ENCODE measurements around the gene NMRK1. TPM values are rescaled to one million over a fixed set of nuclear protein-coding genes. Genes with fewer than 3 reads are reported as not detected.

Gene NMRK1
- total and polyA plus RNA-seq, 2 of the 13 experiments (the other 11 are each of a cell fraction or from before 2014, with no cell fraction given) = 9.1 to 12.9 TPM

DNA sequence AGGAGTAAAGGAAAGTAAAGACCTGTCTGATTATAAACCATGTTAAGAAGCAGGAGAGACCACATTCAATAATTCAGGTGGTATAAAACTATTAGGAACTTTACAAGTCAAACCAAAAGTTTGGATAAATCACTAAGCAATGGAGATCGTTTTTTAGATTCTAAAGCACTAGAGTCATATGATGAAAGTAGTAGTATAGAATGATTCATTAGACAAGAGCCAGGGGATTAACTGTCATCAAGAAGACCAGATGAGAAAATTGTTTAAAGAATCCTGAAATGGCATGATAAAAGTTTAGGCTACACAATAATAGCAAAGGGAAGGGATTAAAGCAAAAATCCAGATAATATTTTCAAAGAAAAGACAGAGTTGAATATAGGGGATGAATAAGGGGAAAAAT lies 46.9 kb downstream of the NMRK1 start:
- Histone ChIP-seq H3K9ac (ENCODE audit: insufficient read depth, low read depth, low read length) (no peak overlapping the region), H3K27me3 (ENCODE audit: control insufficient read depth in 1 of 2, insufficient read depth in 2 of 2, low read length in 2 of 2) (peaks cover 0 to 1% of the 10 kb centered on the region in 2 experiments; a peak in 1 of 5 replicates), H3K4me2 (ENCODE audit: low read depth, low read length) (no peak overlapping the region), H3K9me3 (ENCODE audit: low read length) (no peaks in the 10 kb centered on the region), H3K4me1 (ENCODE audit: insufficient read depth, low read length) (no peaks in the 10 kb centered on the region), H3K27ac (ENCODE audit: extremely low read length, insufficient read depth, low read length) (no peak overlapping the region), H4K20me1 (ENCODE audit: insufficient read depth, low read length) (no peaks in the 10 kb centered on the region), H3K4me3 (replicated peaks in 1 of 3; ENCODE audit: insufficient read depth in 1 of 3, low read depth in 2 of 3, low read length in 3 of 3) (no peak overlapping the region), H3K36me3 (replicated peaks in 1 of 2; ENCODE audit: control insufficient read depth in 1 of 2, insufficient read depth in 2 of 2, low read length in 2 of 2) (no peaks in the 10 kb centered on the region), H2AFZ (ENCODE audit: low read length) (no peak overlapping the region), H3K79me2 (ENCODE audit: insufficient read depth, low read length) (no peaks in the 10 kb centered on the region)
- in situ Hi-C loops (cut with HindIII; ENCODE audit: extremely low pct_ligation_motif_present, low pct_unique_long_range_greater_than_20kb) = no loop called here
- intact Hi-C loops (cut with micrococcal nuclease; ENCODE audit: unreplicated experiment) = no loop called here
- FAIRE-seq (no peak), DNase-seq (ENCODE audit: low spot score) (no peak), ATAC-seq (no peak)
- CTCF ChIA-PET (ENCODE audit: low intra/inter-chr PET ratio, low total read pairs) = no interaction called here
- BruUV-seq (replicated peaks) = no TSS peak
- POLR2A ChIA-PET = no interaction called here
- WGBS (ENCODE audit: low lambda C conversion rate) = 0% methylated on average over 1 of the region's 1 CpG
- no peak for TF ChIP-seq NCOA2 (CRISPR knock-in tag; IDR thresholded peaks at IDR 0.05)
- TF ChIP-seq, protein P1, sequence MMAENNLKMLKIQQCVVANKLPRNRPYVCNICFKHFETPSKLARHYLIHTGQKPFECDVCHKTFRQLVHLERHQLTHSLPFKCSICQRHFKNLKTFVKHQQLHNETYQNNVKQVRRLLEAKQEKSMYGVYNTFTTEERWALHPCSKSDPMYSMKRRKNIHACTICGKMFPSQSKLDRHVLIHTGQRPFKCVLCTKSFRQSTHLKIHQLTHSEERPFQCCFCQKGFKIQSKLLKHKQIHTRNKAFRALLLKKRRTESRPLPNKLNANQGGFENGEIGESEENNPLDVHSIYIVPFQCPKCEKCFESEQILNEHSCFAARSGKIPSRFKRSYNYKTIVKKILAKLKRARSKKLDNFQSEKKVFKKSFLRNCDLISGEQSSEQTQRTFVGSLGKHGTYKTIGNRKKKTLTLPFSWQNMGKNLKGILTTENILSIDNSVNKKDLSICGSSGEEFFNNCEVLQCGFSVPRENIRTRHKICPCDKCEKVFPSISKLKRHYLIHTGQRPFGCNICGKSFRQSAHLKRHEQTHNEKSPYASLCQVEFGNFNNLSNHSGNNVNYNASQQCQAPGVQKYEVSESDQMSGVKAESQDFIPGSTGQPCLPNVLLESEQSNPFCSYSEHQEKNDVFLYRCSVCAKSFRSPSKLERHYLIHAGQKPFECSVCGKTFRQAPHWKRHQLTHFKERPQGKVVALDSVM (CRISPR knock-in tag; IDR thresholded peaks at IDR 0.05) = no peak
- no peak for TF ChIP-seq ZNF782 (CRISPR knock-in tag; IDR thresholded peaks at IDR 0.05; ENCODE audit: borderline replicate concordance)
- no peak for TF ChIP-seq ATM (IDR thresholded peaks at IDR 0.05; ENCODE audit: borderline replicate concordance)
- no peak for TF ChIP-seq ZFP91 (CRISPR knock-in tag; IDR thresholded peaks at IDR 0.05; ENCODE audit: borderline replicate concordance)
- TF ChIP-seq ZNF709 (CRISPR knock-in tag; IDR thresholded peaks at IDR 0.05) = no peak
- no peak for TF ChIP-seq IRF9 (CRISPR knock-in tag; IDR thresholded peaks at IDR 0.05; ENCODE audit: borderline replicate concordance)
- no peak for TF ChIP-seq RBM39 (IDR thresholded peaks at IDR 0.05; ENCODE audit: low read depth, low read length, poor library complexity, severe bottlenecking)
- no peak for TF ChIP-seq ZNF556 (CRISPR knock-in tag; IDR thresholded peaks at IDR 0.05; ENCODE audit: borderline replicate concordance)
- no peak for TF ChIP-seq ZNF143 (CRISPR knock-in tag; IDR thresholded peaks at IDR 0.05)
- TF ChIP-seq CREM (IDR thresholded peaks at IDR 0.05) = no peak
- TF ChIP-seq CREM (CRISPR knock-in tag; IDR thresholded peaks at IDR 0.05) = no peak
- TF ChIP-seq, protein P2, sequence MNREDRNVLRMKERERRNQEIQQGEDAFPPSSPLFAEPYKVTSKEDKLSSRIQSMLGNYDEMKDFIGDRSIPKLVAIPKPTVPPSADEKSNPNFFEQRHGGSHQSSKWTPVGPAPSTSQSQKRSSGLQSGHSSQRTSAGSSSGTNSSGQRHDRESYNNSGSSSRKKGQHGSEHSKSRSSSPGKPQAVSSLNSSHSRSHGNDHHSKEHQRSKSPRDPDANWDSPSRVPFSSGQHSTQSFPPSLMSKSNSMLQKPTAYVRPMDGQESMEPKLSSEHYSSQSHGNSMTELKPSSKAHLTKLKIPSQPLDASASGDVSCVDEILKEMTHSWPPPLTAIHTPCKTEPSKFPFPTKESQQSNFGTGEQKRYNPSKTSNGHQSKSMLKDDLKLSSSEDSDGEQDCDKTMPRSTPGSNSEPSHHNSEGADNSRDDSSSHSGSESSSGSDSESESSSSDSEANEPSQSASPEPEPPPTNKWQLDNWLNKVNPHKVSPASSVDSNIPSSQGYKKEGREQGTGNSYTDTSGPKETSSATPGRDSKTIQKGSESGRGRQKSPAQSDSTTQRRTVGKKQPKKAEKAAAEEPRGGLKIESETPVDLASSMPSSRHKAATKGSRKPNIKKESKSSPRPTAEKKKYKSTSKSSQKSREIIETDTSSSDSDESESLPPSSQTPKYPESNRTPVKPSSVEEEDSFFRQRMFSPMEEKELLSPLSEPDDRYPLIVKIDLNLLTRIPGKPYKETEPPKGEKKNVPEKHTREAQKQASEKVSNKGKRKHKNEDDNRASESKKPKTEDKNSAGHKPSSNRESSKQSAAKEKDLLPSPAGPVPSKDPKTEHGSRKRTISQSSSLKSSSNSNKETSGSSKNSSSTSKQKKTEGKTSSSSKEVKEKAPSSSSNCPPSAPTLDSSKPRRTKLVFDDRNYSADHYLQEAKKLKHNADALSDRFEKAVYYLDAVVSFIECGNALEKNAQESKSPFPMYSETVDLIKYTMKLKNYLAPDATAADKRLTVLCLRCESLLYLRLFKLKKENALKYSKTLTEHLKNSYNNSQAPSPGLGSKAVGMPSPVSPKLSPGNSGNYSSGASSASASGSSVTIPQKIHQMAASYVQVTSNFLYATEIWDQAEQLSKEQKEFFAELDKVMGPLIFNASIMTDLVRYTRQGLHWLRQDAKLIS (CRISPR knock-in tag; IDR thresholded peaks at IDR 0.05) = no peak
- TF ChIP-seq, protein P3, sequence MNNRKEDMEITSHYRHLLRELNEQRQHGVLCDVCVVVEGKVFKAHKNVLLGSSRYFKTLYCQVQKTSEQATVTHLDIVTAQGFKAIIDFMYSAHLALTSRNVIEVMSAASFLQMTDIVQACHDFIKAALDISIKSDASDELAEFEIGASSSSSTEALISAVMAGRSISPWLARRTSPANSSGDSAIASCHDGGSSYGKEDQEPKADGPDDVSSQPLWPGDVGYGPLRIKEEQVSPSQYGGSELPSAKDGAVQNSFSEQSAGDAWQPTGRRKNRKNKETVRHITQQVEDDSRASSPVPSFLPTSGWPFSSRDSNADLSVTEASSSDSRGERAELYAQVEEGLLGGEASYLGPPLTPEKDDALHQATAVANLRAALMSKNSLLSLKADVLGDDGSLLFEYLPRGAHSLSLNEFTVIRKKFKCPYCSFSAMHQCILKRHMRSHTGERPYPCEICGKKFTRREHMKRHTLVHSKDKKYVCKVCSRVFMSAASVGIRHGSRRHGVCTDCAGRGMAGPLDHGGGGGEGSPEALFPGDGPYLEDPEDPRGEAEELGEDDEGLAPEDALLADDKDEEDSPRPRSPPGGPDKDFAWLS (CRISPR knock-in tag; IDR thresholded peaks at IDR 0.05; ENCODE audit: borderline replicate concordance) = no peak
- TF ChIP-seq NFATC3 (CRISPR knock-in tag; IDR thresholded peaks at IDR 0.05) = no peak

Measured in HepG2 (cell line).